PFSK-1 (cell line): ENCODE results near the gene SPNS2.

Source experiments
- FOXP2 ChIP-seq: optimal IDR thresholded peaks from 2 replicates; pipeline ENCODE3; 2011; ENCODE audit warnings: borderline replicate concordance, control low read depth, inconsistent platforms; ENCODE audit not compliant: insufficient read depth; ENCODE audit errors: extremely low read length, extremely low read depth
- POLR2AphosphoS5 ChIP-seq: IDR thresholded peaks from 2 replicates; pipeline ENCODE4 v1.6.1; 2012; ENCODE audit warnings: low read depth, mild to moderate bottlenecking, control low read depth, low read length, moderate library complexity
- SIN3A ChIP-seq: IDR thresholded peaks from 2 replicates; pipeline ENCODE4 v1.6.1; 2012; ENCODE audit warnings: mild to moderate bottlenecking, low read length, moderate library complexity, borderline replicate concordance; ENCODE audit not compliant: insufficient read depth
- TAF1 ChIP-seq: IDR thresholded peaks from 2 replicates; pipeline ENCODE4 v1.6.1; 2012; ENCODE audit warnings: low read length, control low read depth, borderline replicate concordance; ENCODE audit not compliant: insufficient read depth
- TF ChIP-seq, protein P1 (sequence below), 2 experiments: IDR thresholded peaks; 2 replicates each; pipeline versions ENCODE4 v1.6.1 to v1.8.0; 2011 to 2012; ENCODE audit warnings: low read depth in 2 of 2, low read length in 2 of 2, control low read depth in 1 of 2, inconsistent platforms in 1 of 2, mild to moderate bottlenecking in 1 of 2, moderate library complexity in 1 of 2; ENCODE audit not compliant: insufficient read depth in 1 of 2

DNA sequence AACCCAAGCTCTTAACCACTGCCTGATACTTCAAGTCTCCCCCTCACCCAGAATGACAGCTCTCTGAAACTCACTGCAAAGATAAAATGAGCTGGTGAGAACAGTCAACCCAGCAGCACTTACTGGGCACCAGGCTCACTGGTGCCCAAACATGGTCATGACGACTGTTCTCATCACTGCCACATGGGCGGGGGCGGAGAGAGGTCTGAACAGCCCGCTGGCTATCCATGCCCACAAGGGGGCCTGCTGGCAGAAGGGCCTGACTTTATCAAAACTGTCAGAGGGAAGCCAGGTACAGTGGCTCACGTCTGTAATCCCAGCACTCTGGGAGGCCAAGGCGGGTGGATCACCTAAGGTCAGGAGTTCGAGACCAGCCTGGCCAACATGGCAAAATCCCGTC is 52.5 kb downstream of the SPNS2 start:
- TF ChIP-seq TAF1 (no peak), SIN3A (no peak), POLR2AphosphoS5 (no peak), FOXP2 (no peak)
- TF ChIP-seq, protein P1, sequence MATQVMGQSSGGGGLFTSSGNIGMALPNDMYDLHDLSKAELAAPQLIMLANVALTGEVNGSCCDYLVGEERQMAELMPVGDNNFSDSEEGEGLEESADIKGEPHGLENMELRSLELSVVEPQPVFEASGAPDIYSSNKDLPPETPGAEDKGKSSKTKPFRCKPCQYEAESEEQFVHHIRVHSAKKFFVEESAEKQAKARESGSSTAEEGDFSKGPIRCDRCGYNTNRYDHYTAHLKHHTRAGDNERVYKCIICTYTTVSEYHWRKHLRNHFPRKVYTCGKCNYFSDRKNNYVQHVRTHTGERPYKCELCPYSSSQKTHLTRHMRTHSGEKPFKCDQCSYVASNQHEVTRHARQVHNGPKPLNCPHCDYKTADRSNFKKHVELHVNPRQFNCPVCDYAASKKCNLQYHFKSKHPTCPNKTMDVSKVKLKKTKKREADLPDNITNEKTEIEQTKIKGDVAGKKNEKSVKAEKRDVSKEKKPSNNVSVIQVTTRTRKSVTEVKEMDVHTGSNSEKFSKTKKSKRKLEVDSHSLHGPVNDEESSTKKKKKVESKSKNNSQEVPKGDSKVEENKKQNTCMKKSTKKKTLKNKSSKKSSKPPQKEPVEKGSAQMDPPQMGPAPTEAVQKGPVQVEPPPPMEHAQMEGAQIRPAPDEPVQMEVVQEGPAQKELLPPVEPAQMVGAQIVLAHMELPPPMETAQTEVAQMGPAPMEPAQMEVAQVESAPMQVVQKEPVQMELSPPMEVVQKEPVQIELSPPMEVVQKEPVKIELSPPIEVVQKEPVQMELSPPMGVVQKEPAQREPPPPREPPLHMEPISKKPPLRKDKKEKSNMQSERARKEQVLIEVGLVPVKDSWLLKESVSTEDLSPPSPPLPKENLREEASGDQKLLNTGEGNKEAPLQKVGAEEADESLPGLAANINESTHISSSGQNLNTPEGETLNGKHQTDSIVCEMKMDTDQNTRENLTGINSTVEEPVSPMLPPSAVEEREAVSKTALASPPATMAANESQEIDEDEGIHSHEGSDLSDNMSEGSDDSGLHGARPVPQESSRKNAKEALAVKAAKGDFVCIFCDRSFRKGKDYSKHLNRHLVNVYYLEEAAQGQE (IDR thresholded peaks at IDR 0.05; ENCODE audit: insufficient read depth in 1 of 2, low read depth in 2 of 2, low read length in 2 of 2), result no peak
